ENCODE data around the gene WWTR1.

DNA sequence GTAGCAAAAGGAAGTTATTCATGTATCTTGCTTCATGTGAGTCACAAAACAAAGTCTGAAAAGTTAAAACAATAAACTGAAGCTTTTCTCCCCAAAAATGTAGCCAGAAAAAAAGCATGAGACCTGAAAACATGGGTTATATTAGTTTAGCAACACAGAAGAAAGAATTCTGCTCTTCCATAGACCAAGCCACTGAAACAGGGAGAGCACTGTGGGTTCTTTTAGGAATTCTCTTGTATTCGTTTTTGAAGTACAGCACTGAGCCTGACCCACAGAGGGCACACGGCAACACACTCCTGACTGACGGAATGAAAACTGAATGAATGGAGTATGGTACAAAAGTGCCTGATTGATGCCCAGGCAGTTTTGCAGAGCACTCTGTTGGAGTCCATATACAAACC, 116.7 kb downstream of the WWTR1 start:
- no peak for TF ChIP-seq CTCF (IDR thresholded peaks at IDR 0.05; ENCODE audit: low read length)
- TF ChIP-seq EZH2 (IDR thresholded peaks at IDR 0.05; ENCODE audit: borderline replicate concordance, low read length) = no peak

Measured in OCI-LY1 (cell line).